DMS53 treated with DMSO at 0.1 percent for 48 hours (cell line): ENCODE measurements around the gene ZCCHC7.
A peak's percentile ranks its signal among the peaks of the same experiment; 100 is the strongest.

Source experiments
- DNase-seq: peaks from one replicate; lab custom pipeline; 2025; ENCODE audit not compliant: unreplicated experiment; lab: John Stamatoyannopoulos, UW

The ZCCHC7 gene

GRCh38 chr9:37329576-37329975 is 209.2 kb downstream of the ZCCHC7 start:
- no peak for DNase-seq

DNA sequence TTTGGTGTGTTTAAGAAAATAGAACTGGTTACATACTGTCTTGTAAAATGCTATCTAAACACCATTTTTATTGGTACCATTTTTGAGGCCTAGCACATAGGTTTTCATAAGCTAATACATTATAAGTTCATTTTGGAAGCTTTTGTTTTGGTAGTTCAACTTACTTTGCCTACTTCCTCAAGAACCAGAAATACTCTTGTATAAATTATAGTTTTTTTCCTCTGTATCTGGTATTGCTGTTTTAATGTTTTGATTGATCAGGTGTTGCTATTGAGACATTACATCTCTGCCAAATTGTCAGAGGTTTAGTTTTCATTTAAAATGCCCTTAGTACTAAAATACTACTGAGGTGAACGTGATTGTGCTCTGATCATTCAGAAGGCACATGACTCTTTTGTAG is 211.5 kb downstream of the ZCCHC7 start:
- no peak for DNase-seq

- DNase-seq = no peak
Measured at GRCh38 chr9:37332578-37332977, 212.2 kb downstream of the ZCCHC7 start.

DNA sequence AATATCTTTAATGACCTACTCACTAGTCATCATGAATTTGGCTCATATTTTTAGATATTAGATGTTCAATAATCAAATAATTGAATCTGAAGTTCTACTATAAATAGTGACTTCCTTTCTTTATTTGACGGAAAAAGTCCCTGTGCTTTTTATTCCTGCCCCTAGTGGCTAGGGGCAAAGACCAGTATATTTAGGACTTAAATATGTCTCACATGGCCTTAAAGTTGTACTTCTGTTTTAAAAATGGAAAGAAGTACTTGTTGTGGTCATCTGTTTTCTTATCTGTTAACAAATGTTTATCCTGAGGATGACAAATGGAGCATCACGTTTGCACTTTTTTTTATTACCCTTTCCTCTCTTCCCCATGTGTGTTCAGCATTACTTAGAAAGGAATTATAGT is 212.9 kb downstream of the ZCCHC7 start:
- no peak for DNase-seq

- DNase-seq = no peak
Measured at GRCh38 chr9:37335238-37335637, 214.9 kb downstream of the ZCCHC7 start.

DNA sequence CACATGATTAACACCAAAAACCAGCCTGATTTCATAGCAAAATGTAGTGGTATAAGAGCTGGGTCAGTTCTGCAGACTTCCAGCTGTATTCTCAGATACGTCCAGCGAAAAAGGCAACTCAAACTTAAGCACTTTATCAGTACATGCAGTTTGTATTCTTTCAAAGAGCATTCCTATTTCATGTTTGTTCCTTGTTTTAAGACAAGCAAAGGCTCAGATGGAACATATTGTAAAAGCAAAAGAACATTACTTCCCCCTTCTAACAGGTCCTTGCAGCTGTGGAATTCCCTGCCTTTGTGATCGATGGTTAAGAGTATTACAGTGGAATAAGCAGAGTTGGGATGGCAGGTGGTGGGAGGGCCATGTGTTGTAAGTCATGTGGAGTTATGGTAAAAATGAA is 215.8 kb downstream of the ZCCHC7 start:
- DNase-seq = no peak

DNA sequence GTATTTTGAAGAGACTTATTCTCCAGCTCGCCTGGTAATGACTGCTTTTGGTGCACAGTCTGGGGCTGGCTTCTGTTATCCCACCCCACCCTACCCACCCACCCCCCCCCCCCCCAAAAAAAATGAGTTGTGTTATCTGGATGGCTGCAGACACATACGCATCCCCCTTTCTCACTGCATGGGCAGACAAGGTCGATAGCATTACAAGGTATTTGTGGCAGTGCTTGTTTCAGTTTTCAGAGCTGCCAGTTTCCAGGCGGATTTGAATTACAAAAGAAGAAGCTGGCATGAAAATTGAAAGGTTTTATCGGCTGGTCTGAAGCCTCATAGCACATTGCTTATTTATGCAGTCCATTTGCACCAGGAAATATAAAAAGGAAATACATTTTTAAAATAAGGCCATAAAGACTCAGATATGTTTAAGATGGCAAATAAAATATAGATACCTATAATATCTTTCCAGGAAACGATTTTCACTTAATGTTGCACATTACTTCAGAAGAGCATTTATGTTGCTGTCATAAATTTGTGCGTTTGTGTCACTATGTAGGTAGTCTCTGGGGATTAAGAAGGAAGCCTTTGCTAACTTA is 217.0 kb downstream of the ZCCHC7 start:
- DNase-seq = no peak

GRCh38 chr9:37338218-37338617 is 217.8 kb downstream of the ZCCHC7 start:
- no peak for DNase-seq

DNA sequence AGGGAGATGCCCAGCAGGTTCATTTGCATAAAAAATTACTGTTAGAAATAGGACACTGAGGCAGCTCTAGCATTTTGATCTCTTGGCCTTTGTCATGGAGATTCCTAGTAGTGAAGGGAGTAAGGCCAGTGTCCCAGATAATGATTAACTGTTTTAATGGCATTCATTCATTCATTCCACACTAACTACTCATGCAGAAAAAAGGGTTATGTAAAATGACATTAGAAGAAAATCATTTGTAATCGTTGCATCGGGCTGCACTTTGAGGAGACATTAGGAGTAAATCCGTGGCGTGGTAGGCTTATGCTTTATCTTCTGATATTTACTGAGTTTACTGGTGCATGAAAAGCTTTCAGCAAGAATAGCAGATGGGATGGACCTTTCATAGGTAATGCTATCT is 219.5 kb downstream of the ZCCHC7 start:
- DNase-seq = peak; percentile 69

DNA sequence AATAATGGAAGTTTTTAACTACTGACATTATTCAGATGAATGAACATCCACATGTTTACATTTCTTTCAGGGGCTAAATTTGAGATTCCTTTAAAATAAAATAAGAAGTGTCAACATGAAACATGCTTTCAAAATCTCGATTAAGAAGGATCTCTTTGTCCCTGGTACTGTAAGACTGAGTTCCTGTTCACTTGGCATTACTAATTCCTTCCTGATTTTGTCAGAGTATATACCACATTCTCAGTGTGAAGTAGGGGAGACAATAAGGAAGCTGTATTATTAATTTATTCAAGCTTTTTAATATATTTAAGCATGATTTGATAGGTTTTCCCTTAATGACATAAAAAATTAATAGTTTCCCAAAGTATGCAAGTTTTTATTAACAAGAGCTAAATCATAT is 220.6 kb downstream of the ZCCHC7 start:
- no peak for DNase-seq

- no peak for DNase-seq
Measured at GRCh38 chr9:37341704-37342103, 221.3 kb downstream of the ZCCHC7 start.

GRCh38 chr9:37342493-37342892 is 222.1 kb downstream of the ZCCHC7 start:
- no peak for DNase-seq

- no peak for DNase-seq
Measured at GRCh38 chr9:37342895-37343294, 222.5 kb downstream of the ZCCHC7 start.

DNA sequence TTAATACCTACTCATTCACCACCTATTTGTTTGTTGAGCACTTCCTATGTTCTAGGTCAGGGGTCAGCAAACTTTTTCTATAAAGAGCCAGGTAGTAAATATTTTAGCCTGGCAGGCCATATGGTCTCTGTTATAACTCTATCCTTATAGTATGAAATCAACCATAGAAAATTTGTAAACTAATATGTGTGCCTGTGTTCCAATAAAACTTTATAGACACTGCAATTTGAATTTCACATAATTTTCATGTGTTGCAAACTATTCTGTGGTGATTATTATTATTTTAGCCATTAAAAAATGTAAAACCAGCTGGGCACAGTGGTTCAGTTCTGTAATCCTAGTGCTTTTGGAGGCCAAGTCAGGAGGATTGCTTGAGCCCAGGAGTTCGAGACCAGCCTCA is 223.3 kb downstream of the ZCCHC7 start:
- DNase-seq = no peak

GRCh38 chr9:37345038-37345437 is 224.7 kb downstream of the ZCCHC7 start:
- DNase-seq = no peak

DNA sequence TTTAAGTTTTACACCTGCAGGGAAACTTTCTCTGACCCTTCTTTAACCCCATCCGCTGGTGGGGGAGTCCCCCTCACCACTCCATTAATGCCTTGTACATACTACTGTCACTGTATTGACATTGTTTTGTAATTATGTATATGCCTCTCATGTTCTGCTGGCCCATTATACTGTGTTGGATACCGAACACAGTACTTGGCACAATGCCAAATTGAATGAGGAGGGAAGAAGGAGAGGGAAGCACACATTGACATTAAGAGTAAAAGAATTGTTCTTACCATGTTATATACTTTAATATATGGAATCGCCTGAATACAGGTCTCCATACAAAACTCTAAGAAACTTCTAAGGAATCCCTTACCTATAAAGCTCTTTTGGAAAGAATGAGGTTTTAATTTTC is 228.5 kb downstream of the ZCCHC7 start:
- no peak for DNase-seq

- no peak for DNase-seq
Measured at GRCh38 chr9:37350486-37351190, 230.3 kb downstream of the ZCCHC7 start.

DNA sequence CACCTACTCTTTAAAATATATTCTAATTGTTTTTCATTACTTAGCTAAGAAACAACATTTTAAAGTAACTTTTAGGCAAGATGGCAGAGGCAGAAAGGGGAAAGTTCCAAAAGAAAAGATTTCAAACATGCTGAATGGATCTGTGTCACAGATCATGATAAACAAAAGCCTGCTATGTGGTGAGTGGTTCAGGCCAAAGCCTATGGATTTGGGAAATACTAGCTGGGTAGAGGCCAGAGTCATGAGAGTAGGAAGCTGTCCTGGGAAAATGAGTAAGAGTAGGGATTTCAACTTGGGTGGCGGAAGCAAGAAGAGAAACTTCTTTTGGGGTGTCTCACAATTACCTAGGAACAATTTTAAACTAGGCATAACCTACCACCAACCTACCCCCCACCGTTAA is 233.4 kb downstream of the ZCCHC7 start:
- no peak for DNase-seq

- DNase-seq = no peak
Measured at GRCh38 chr9:37362430-37362829, 242.1 kb downstream of the ZCCHC7 start.

DNA sequence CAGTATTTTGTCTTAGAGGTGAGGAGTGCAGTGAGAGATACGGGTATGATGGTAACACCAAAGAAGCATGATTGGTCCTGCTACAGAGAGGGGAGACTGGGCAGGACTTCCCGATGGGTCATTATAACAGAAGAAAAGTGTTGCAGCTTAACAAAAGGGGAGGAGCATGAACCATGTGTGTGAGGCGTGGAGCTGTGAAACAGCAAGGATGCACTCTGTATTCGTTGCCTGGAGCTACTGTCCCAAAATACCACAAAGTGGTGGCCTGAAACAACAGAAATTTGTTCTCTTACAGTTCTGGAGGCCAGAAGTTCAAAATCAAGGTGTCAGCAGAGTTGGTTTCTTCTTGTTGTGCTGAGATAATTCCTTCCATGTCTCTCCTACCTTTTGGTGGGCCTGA is 242.8 kb downstream of the ZCCHC7 start:
- no peak for DNase-seq

- no peak for DNase-seq
Measured at GRCh38 chr9:37364136-37364535, 243.8 kb downstream of the ZCCHC7 start.

DNA sequence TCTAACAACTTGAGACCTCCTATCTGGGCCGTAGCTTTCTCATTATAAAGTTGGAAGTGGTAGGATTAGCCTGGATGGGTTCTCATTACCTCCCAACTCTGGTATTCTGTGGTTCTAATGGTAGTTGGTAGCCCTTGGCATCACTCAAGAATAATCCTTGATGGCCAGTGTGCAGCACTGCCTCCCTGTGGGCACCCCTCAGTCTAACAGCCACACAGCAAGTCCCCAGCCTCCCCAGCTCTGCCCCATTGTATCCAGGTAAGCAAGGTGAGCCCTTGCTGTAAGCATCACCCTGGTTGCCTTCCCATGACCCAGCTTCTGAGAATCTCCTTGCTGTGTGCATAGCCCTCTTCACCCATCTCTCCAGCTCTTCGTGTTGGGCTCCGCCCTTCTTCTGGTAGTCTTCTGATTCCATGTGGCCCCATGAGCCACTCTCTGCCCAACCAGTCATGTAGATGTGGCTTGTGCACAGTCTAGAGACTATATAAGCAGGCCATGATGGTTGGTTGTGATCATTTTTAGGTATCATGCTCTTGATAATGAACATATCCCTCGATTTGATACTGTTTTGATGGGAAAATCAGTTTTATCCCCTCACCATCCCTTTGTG is 244.5 kb downstream of the ZCCHC7 start:
- DNase-seq = no peak

- no peak for DNase-seq
Measured at GRCh38 chr9:37369671-37370070, 249.3 kb downstream of the ZCCHC7 start.
